Transverse colon (tissue), 4 donors: Measurements from ENCODE around the gene UBE2V1. TPM values are rescaled to one million over a fixed set of nuclear protein-coding genes. Genes with fewer than 3 reads are reported as not detected.
A peak's percentile ranks its signal among the peaks of the same experiment; 100 is the strongest.

Experiments used
- DNase-seq: peaks from one replicate; pipeline ENCODE4 v3.0.0-alpha.2; 2019
- H3K27ac ChIP-seq, 4 donors: fragments of 200-600 bp; sonication (generic); 2 replicates each; pipeline ENCODE4 v1.5.1; 2016 to 2018; ENCODE audit warnings: inconsistent platforms in 4 of 4
- H3K27me3 ChIP-seq: fragments of 200-600 bp; sonication (generic); 2 replicates; pipeline ENCODE4 v1.5.1; 2017; ENCODE audit warnings: inconsistent platforms
- H3K36me3 ChIP-seq, 4 donors: fragments of 200-600 bp; sonication (generic); 2 replicates each; pipeline ENCODE4 v1.5.1; 2017 to 2019; ENCODE audit warnings: inconsistent platforms in 4 of 4
- H3K4me1 ChIP-seq, 4 donors: fragments of 200-600 bp; sonication (generic); 2 replicates each; pipeline ENCODE4 v1.5.1; 2017 to 2020; ENCODE audit warnings: inconsistent platforms in 4 of 4
- H3K4me3 ChIP-seq, 4 donors: fragments of 200-600 bp; sonication (generic); 1 replicate in 1 of 4; 2 replicates in 3 of 4; pipeline versions ENCODE4 v1.5.1 to v1.6.1; 2017 to 2019; ENCODE audit warnings: inconsistent platforms in 4 of 4
- H3K9me3 ChIP-seq, 2 donors: fragments of 200-600 bp; sonication (generic); 2 replicates each; pipeline ENCODE4 v1.5.1; 2017 to 2019; ENCODE audit warnings: inconsistent platforms in 2 of 2
- CTCF ChIP-seq, 5 experiments: fragments of 200-600 bp in 3 of 5; fragments of 450-650 bp in 2 of 5; sonication (generic) in 3 of 5; IDR thresholded peaks; 1 replicate in 2 of 5; 2 replicates in 3 of 5; pipeline ENCODE4 v1.5.1; 2016 to 2017; ENCODE audit warnings: antibody characterized with exemption in 5 of 5, inconsistent platforms in 3 of 5, mild to moderate bottlenecking in 2 of 5, moderate library complexity in 1 of 5
- EP300 ChIP-seq: sonication (generic); formaldehyde crosslinking; IDR thresholded peaks from one replicate; pipeline ENCODE4 v1.6.1; 2017; ENCODE audit warnings: antibody characterized with exemption, low read depth
- POLR2A ChIP-seq: fragments of 450-650 bp; IDR thresholded peaks from one replicate; pipeline ENCODE4 v1.6.1; 2016; ENCODE audit warnings: antibody characterized with exemption, mild to moderate bottlenecking, moderate library complexity
- POLR2AphosphoS5 ChIP-seq, 3 donors: sonication (generic); formaldehyde crosslinking; IDR thresholded peaks; one replicate each; pipeline ENCODE4 v1.6.1; 2016; ENCODE audit warnings: antibody characterized with exemption in 3 of 3
- WGBS, 2 donors: methylation state at CpG; one replicate each; pipeline ENCODE4 v1.1.5; 2018; ENCODE audit warnings: low coverage in 1 of 2; 5-methylcytosine and 5-hydroxymethylcytosine counted together
- in situ Hi-C, 4 donors: fragments of 200-750 bp; cut with MboI; loops; one replicate each; pipeline versions ENCODE4 v1.15.0 to v1.15.1; 2017; ENCODE audit warnings: low sequenced_read_pairs in 3 of 4, low pct_ligation_motif_present in 1 of 4, low pct_unique_long_range_greater_than_20kb in 1 of 4
- intact Hi-C: fragments of 100-400 bp; cut with DNase I; formaldehyde crosslinking; loops from one replicate; pipeline ENCODE4 v1.15.1; 2023; ENCODE audit warnings: low total_unique reads
- total RNA-seq, 4 donors: library from RNA; depleted of rRNA; stranded (reverse); fragments of >200 nt; gene quantifications; one replicate each; pipeline ENCODE4 v1.1.0, GENCODE V29; 2016

UBE2V1 gene
- total RNA-seq, 4 donors from 2014 or later: 23.7 to 104 (median 62.8) TPM

DNA sequence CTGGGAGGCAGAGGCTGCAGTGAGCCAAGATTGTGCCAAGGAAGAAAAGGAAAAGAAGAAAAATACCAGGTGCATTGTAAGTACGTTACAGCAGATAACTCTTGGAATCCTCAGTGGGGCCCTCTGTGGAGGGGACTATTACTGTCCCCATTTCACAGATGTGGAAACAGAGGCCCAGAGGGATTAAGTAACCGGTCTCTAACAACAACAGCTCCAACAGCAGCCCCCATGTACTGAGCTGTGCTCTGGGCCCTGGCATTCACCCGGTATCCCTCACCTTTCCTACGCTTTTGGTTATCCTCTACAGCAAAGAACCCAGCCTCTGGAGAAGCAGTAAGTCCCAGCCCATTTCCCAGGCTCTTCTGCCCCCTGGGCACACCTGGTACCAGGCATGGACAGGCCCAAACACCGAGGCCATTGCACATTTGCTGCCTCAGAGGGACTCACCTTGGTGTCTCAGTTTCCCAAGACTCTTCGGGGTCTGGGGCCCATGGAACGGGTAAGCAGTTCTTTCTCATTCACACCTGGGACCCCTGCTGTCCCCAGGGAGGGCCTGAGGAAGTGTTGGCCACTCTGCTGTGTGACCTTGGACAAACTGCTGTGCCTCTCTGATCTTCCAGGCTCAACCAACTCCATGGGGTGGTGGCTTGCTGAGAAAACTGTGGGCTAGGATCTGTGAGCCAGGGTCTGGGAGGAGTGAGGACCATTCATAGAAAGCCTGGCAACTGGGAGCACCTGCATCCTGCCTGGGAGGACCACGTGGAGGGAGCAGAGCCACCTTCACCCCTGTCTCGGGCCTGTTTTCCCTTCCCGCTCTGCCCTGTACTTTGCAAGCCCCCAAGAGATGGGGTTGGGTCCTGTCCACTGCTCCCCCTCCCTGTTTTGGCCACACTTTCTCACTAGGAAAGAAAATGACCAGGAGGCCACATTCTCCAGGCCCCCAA lies 70.3 kb downstream of the UBE2V1 start:
- no peaks in the 10 kb centered on the region for H3K27me3 ChIP-seq
- in situ Hi-C loops (no loop called here), intact Hi-C loops (no loop called here)
- no peak for DNase-seq
- WGBS, 2 donors: 89% methylated on average over 4 to 10 of the region's 10 CpGs
- no peak overlapping the region for H3K4me3 ChIP-seq
- no peak overlapping the region for H3K27ac ChIP-seq
- no peaks in the 10 kb centered on the region for H3K9me3 ChIP-seq
- peaks cover 0 to 8% (median 0%) of the 10 kb centered on the region in 4 donors for H3K4me1 ChIP-seq
- TF ChIP-seq POLR2A: no peak
- TF ChIP-seq EP300: no peak
- no peak for TF ChIP-seq CTCF (IDR thresholded peaks at IDR 0.05)
- no peak for TF ChIP-seq POLR2AphosphoS5 (IDR thresholded peaks at IDR 0.05)
- H3K36me3 ChIP-seq: no peaks in the 10 kb centered on the region

GRCh38 chr20:50041246-50041873 lies 71.6 kb downstream of the UBE2V1 start:
- Histone ChIP-seq H3K27me3 (no peaks in the 10 kb centered on the region), H3K9me3 (no peaks in the 10 kb centered on the region), H3K4me1 (no peaks in the 10 kb centered on the region), H3K36me3 (no peaks in the 10 kb centered on the region), H3K27ac (peak overlapping the region in 1 of 4 donors; percentile 11), H3K4me3 (no peak overlapping the region)
- DNase-seq: peak; percentile 34
- TF ChIP-seq EP300: no peak
- TF ChIP-seq POLR2A: no peak
- no peak for TF ChIP-seq CTCF (IDR thresholded peaks at IDR 0.05)
- TF ChIP-seq POLR2AphosphoS5 (IDR thresholded peaks at IDR 0.05): no peak
- in situ Hi-C loops (no loop called here), intact Hi-C loops (no loop called here)
- WGBS, 2 donors: 64 to 75% methylated on average over 2 to 16 of the region's 16 CpGs

DNA sequence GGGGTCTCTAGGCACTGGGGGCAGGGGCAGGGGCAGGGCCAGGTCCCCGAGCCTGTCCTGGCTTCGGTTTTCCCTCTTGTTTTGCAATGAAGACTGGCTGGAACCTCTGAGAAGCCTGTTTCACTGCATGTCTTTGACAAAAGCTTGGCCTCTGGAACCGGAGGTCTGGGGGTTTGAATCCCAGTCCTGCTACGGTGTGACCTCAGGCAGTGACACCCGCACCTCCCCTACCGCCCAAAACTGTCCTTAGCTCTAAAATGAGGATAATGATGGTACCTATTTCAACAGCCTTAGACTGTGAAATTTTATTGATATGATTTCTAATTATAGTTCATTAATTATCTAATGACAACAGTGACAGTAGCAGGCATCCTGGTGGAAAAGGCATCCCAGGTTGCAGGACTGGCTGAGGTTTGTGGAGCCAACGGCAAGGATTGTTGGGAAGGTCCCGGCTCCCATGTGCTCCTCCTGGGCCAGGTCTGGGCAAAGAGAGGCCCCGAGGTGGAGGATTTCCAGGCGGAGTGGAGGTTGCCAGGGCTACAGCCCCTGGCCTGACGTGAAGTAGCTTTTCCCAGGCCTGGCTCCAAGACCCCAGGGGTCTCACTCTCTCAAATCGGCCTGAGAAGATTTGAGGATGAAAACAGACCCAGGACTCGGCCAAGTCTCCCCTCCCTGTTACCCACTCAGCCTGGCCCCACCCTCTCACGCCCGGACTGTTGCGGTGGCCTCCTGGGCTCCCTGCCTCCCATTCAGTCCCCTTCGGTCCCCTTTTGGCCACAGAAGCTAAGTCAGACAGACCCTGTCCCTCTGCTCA lies 72.3 kb downstream of the UBE2V1 start:
- Histone ChIP-seq H3K4me1 (no peaks in the 10 kb centered on the region), H3K9me3 (no peaks in the 10 kb centered on the region), H3K27me3 (no peaks in the 10 kb centered on the region), H3K36me3 (no peaks in the 10 kb centered on the region), H3K4me3 (no peak overlapping the region), H3K27ac (peak overlapping the region in 1 of 4 donors; percentile 11)
- in situ Hi-C loops (no loop called here), intact Hi-C loops (no loop called here)
- DNase-seq: no peak
- 79 to 88% methylated on average over 2 to 17 of the region's 17 CpGs for WGBS, 2 donors
- TF ChIP-seq EP300: no peak

DNA sequence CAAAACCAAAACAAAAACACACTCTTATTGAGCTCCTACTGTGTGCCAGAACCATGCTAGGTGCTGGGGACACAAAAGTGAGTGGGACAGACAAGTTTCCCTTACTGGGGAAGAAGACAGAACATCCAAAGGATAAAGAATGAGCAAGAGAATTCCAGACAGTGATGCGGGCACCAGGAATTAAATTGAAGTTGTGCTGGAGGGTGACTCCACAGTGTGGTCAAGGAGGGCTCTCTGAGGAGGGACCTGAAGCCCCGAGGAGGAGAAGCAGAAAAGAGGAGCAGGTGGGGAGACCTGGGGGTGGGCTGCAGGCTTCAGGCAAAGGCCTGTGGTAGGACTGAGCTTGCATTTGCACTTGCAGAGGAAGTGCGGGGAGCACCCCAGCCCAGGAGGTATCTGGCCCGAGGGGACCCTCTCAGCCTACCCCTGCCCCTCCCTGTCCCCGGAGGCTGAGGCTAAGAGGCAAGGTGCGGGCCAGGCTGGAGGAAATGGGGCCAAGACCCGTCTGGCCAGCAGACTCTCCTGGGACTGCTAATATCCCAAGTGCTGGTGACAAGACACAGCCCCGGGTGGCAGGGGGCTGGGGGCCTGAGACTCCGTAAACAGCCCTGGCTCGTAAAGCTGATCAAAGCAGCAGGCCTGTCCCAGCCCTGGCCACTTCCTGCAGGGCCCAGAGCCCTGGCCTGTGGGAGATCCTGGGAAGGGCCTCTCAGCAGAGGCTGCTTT lies 73.1 kb downstream of the UBE2V1 start:
- Histone ChIP-seq H3K4me3 (no peak overlapping the region), H3K9me3 (no peaks in the 10 kb centered on the region), H3K27me3 (no peaks in the 10 kb centered on the region), H3K27ac (no peak overlapping the region), H3K4me1 (peaks cover 0 to under 1% (median 0%) of the 10 kb centered on the region in 4 donors), H3K36me3 (no peaks in the 10 kb centered on the region)
- 82 to 94% methylated on average over 2 to 7 of the region's 10 CpGs for whole genome bisulfite sequencing, 2 donors
- in situ Hi-C loops (no loop called here), intact Hi-C loops (no loop called here)
- no peak for TF ChIP-seq CTCF (IDR thresholded peaks at IDR 0.05)
- no peak for TF ChIP-seq POLR2AphosphoS5 (IDR thresholded peaks at IDR 0.05)
- no peak for TF ChIP-seq EP300
- TF ChIP-seq POLR2A: no peak
- DNase-seq: no peak
